Mesothelial cell of epicardium (in vitro differentiated cells): Measurements from ENCODE around the gene CMC2. TPM values are rescaled to one million over a fixed set of nuclear protein-coding genes. Genes with fewer than 3 reads are reported as not detected.
A peak's percentile ranks its signal among the peaks of the same experiment; 100 is the strongest.

Source experiments
- DNase-seq, 2 experiments: peaks; one replicate each; pipeline ENCODE4 v3.0.0; 2021; ENCODE audit warnings: low spot score in 2 of 2; ENCODE audit not compliant: unreplicated experiment in 2 of 2
- H3K27ac Mint-ChIP-seq: 2 replicates; pipeline ENCODE4 v1.8.0; 2021; ENCODE audit warnings: mixed read lengths
- H3K27me3 Mint-ChIP-seq: 2 replicates; pipeline ENCODE4 v1.8.0; 2021; ENCODE audit warnings: low read depth, mixed read lengths
- H3K36me3 Mint-ChIP-seq: 2 replicates; pipeline ENCODE4 v1.8.0; 2021; ENCODE audit warnings: mixed read lengths
- H3K4me1 Mint-ChIP-seq: 2 replicates; pipeline ENCODE4 v1.8.0; 2021; ENCODE audit warnings: mixed read lengths
- H3K4me3 Mint-ChIP-seq: 2 replicates; pipeline ENCODE4 v1.8.0; 2021; ENCODE audit warnings: mild to moderate bottlenecking, moderate library complexity, mixed read lengths
- H3K9me3 Mint-ChIP-seq: 2 replicates; pipeline ENCODE4 v1.8.0; 2021; ENCODE audit warnings: mixed read lengths
- total RNA-seq: library from RNA; stranded (reverse); gene quantifications from 3 replicates; pipeline ENCODE4 v1.2.1, GENCODE V29; 2021
- TF ChIP-seq, protein P1 (sequence below): fragments of 200-600 bp; sonication (generic); IDR thresholded peaks from one replicate; pipeline ENCODE4 v1.5.0; 2021; ENCODE audit warnings: antibody characterized with exemption; ENCODE audit not compliant: unreplicated experiment

CMC2 gene
- total RNA-seq, 1 donor from 2014 or later, result 34.0 TPM

DNA sequence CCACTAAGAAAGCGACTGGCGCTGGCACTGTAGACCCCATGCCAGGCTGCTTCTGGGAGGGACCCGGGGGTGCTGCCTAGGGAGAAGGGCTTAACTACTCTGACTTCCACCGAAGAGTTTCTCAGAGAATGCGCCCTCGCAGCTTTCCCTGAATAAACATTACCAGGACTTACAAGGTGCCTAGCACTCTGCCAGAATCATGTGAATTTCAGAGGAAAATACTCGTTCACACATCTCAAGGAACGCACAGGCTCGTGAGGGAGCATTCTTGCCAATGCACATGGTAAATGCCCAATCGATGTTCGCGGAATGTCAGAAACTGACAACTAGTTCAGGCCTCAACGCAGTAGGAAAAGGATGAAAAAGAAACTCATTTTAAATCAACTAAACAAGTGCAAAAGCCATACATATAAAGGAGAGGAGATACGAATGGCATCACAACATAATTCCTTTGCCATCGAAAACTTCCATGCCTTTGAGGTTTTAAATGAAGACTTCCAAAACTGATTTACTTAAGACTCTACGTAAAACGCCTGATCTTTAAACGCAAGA, 999 bp downstream of the CMC2 start:
- Mint-ChIP-seq H3K27me3 (no peaks in the 10 kb centered on the region), H3K4me1 (peaks cover 16% of the 10 kb centered on the region), H3K27ac (peak overlapping the region; percentile 96), H3K9me3 (no peaks in the 10 kb centered on the region), H3K4me3 (peak overlapping the region; percentile 96), H3K36me3 (no peaks in the 10 kb centered on the region)
- TF ChIP-seq, protein P1, sequence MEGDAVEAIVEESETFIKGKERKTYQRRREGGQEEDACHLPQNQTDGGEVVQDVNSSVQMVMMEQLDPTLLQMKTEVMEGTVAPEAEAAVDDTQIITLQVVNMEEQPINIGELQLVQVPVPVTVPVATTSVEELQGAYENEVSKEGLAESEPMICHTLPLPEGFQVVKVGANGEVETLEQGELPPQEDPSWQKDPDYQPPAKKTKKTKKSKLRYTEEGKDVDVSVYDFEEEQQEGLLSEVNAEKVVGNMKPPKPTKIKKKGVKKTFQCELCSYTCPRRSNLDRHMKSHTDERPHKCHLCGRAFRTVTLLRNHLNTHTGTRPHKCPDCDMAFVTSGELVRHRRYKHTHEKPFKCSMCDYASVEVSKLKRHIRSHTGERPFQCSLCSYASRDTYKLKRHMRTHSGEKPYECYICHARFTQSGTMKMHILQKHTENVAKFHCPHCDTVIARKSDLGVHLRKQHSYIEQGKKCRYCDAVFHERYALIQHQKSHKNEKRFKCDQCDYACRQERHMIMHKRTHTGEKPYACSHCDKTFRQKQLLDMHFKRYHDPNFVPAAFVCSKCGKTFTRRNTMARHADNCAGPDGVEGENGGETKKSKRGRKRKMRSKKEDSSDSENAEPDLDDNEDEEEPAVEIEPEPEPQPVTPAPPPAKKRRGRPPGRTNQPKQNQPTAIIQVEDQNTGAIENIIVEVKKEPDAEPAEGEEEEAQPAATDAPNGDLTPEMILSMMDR, result no peak
- no peak for DNase-seq

DNA sequence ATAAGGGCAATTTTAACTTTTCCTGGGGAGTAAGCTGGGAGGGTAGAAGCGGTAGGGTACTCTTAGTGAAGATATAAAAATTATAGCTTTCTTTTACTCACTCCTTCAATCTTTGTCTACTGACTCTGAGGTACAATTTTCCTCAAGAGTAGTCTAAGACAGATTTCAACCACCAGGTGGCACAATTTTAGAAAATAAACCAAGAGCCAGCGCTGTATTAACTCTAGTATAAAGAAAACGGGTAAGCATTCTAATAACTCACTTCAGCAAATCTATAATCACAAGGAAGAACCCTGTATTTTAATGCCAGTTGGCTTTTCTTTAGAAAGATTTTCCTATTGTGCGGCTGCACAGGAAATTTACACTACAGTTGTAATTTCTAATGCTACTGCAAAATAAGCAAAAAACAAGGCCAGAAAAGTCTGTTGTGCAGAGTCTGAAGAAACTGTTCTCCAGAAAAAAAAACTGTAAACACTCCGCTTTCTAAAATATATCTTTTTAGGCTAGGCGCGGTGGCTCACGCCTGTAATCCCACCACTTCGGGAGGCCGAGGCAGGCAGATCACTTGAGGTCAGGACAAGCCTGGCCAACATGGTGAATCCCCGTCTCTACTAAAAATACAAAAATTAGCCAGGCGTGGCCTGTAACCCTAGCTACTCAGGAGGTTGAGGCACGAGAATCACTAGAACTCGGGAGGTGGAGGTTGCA, 1.9 kb downstream of the CMC2 start:
- Mint-ChIP-seq H3K27ac (peak overlapping the region; percentile 40), H3K9me3 (no peaks in the 10 kb centered on the region), H3K36me3 (no peaks in the 10 kb centered on the region), H3K27me3 (no peaks in the 10 kb centered on the region), H3K4me3 (peak overlapping the region; percentile 55), H3K4me1 (peaks cover 16% of the 10 kb centered on the region)
- TF ChIP-seq, protein P1, result peak; percentile 83
- DNase-seq, result no peak

DNA sequence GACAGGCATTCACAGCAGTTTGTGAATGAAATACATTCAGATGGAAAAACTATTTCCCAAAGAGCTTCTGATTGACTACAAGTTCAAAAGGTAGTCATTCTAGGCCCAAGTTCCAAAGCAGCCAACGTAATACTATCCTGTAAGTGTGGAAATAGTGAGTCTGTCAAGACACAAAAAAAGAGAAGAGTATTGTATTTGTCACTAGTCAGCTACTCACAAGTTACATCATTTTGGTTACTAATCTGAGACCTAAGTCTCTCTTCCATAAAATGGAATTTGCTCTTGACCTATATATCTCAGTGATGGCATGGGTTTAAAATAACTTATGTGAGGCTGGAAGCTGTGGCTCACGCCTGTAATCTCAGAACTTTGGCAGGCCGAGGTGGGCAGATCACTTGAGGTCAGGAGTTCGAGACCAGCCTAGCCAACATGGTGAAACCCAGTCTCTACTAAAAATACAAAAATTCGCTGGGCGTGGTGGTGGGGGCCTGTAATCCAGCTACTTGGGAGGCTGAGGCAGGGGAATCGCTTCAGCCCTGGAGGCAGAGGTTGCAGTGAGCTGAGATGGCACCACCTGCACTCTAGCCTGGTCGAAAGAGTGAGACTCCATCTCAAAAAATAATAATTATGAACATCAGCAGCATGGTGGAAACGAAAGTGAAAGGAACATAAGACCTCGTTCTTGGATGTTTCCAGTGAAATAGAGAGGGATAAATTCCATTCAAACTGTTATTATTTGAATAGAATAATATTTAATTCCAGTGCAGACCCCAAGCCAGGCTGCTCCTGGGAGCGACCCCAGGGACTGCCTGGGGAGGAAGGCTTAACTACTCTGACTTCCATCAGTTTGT, 2.9 kb downstream of the CMC2 start:
- DNase-seq, result no peak
- Mint-ChIP-seq H3K27me3 (no peaks in the 10 kb centered on the region), H3K4me3 (no peak overlapping the region), H3K36me3 (no peaks in the 10 kb centered on the region), H3K27ac (no peak overlapping the region), H3K9me3 (peaks cover 3% of the 10 kb centered on the region), H3K4me1 (peaks cover 16% of the 10 kb centered on the region)
- TF ChIP-seq, protein P1, result no peak

DNA sequence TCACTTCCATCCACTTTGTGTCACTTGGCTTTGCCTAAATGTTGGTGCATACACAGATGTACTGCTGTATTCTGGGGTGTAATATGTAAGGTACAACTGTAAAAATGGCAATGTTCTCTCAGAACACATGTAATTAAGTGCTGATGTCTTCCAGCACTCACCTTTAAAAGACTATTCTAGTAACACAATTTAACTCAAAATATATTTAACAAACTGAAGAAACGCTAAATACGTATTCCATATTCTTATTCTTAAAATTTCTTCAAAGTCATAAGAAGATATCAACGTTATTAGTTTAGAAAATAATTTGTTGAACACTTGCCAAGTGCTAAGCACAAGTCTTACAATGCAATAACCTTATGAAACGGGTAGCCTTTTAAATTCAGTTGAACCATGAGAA, 3.6 kb downstream of the CMC2 start:
- Mint-ChIP-seq H3K4me1 (peaks cover 16% of the 10 kb centered on the region), H3K9me3 (peaks cover 6% of the 10 kb centered on the region), H3K4me3 (no peak overlapping the region), H3K27ac (no peak overlapping the region), H3K36me3 (no peaks in the 10 kb centered on the region), H3K27me3 (no peaks in the 10 kb centered on the region)
- TF ChIP-seq, protein P1, result no peak
- DNase-seq, result no peak

DNA sequence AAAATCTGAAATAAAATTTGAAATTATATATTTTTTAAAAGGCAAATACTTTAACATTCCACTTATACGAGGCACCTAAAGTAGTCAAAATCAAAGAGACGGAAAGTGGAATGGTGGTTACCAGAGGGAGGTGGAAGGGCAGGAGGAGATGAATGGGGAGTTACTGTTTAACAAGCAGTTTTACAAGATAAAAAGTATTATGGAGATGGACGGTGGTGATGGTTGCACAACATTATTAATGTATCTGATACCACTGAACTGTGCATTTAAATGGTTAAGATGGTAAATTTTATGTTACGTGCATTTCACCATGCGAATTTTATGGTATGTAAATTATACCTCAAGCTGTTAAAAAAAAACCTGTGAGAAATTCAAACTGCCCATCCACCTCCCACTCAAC, 5.4 kb downstream of the CMC2 start:
- no peak for DNase-seq
- Mint-ChIP-seq H3K27ac (no peak overlapping the region), H3K4me3 (no peak overlapping the region), H3K36me3 (no peaks in the 10 kb centered on the region), H3K9me3 (peaks cover 6% of the 10 kb centered on the region), H3K27me3 (no peaks in the 10 kb centered on the region), H3K4me1 (peaks cover 26% of the 10 kb centered on the region)
- TF ChIP-seq, protein P1, result no peak
